Measurements from ENCODE around the gene COPS2. TPM values are rescaled to one million over a fixed set of nuclear protein-coding genes. Genes with fewer than 3 reads are reported as not detected.

The COPS2 gene
- total RNA-seq, 2 donors from 2014 or later, result 47.7 to 69.6 TPM

- Histone ChIP-seq H3K9ac (ENCODE audit: low read depth in 2 of 2, low read length in 2 of 2) (no peak overlapping the region), H3K4me1 (no peaks in the 10 kb centered on the region), H3K27me3 (no peaks in the 10 kb centered on the region), H3K9me3 (no peaks in the 10 kb centered on the region), H3K36me3 (no peaks in the 10 kb centered on the region), H3K4me3 (no peak overlapping the region), H3K27ac (no peak overlapping the region)
- TF ChIP-seq CTCF (IDR thresholded peaks at IDR 0.05), result no peak
- intact Hi-C loops (cut with DNase I), result no loop called here
- DNase-seq, result no peak
These were observed 34.6 kb downstream of the COPS2 start for GRCh38 chr15:49120832-49121231.

- Histone ChIP-seq H3K36me3 (no peaks in the 10 kb centered on the region), H3K27me3 (no peaks in the 10 kb centered on the region), H3K4me3 (no peak overlapping the region), H3K27ac (no peak overlapping the region), H3K9me3 (no peaks in the 10 kb centered on the region), H3K9ac (ENCODE audit: low read depth in 2 of 2, low read length in 2 of 2) (no peak overlapping the region), H3K4me1 (no peaks in the 10 kb centered on the region)
- no peak for DNase-seq
- no peak for TF ChIP-seq CTCF (IDR thresholded peaks at IDR 0.05)
- intact Hi-C loops (cut with DNase I), result no loop called here
These were observed 39.1 kb downstream of the COPS2 start for GRCh38 chr15:49116108-49116857.

- no peak overlapping the region for H3K27ac ChIP-seq
- H3K4me1 ChIP-seq, result no peaks in the 10 kb centered on the region
- no peak for DNase-seq
- no peaks in the 10 kb centered on the region for H3K9me3 ChIP-seq
- H3K36me3 ChIP-seq, result no peaks in the 10 kb centered on the region
- no peak overlapping the region for H3K4me3 ChIP-seq
- no peak overlapping the region for H3K9ac ChIP-seq (ENCODE audit: low read depth in 2 of 2, low read length in 2 of 2)
- intact Hi-C loops (cut with DNase I), result no loop called here
- no peak for TF ChIP-seq CTCF (IDR thresholded peaks at IDR 0.05)
- no peaks in the 10 kb centered on the region for H3K27me3 ChIP-seq
These were observed 40.3 kb downstream of the COPS2 start for GRCh38 chr15:49115062-49115461.

GRCh38 chr15:49110158-49110944, 45.0 kb downstream of the COPS2 start:
- Histone ChIP-seq H3K9ac (ENCODE audit: low read depth in 2 of 2, low read length in 2 of 2) (no peak overlapping the region), H3K27ac (no peak overlapping the region), H3K4me1 (no peaks in the 10 kb centered on the region), H3K27me3 (no peaks in the 10 kb centered on the region), H3K36me3 (no peaks in the 10 kb centered on the region), H3K4me3 (no peak overlapping the region), H3K9me3 (no peaks in the 10 kb centered on the region)
- no peak for TF ChIP-seq CTCF (IDR thresholded peaks at IDR 0.05)
- DNase-seq, result no peak
- intact Hi-C loops (cut with DNase I), result no loop called here

- no peaks in the 10 kb centered on the region for H3K27me3 ChIP-seq
- H3K36me3 ChIP-seq, result no peaks in the 10 kb centered on the region
- H3K9me3 ChIP-seq, result no peaks in the 10 kb centered on the region
- H3K9ac ChIP-seq (ENCODE audit: low read depth in 2 of 2, low read length in 2 of 2), result no peak overlapping the region
- no peak for TF ChIP-seq CTCF (IDR thresholded peaks at IDR 0.05)
- DNase-seq, result no peak
- H3K4me3 ChIP-seq, result no peak overlapping the region
- H3K27ac ChIP-seq, result no peak overlapping the region
- intact Hi-C loops (cut with DNase I), result no loop called here
- no peaks in the 10 kb centered on the region for H3K4me1 ChIP-seq
These were observed 52.4 kb downstream of the COPS2 start for GRCh38 chr15:49103002-49103401.
